ENCODE data around the gene SSR1.
A peak's percentile ranks its signal among the peaks of the same experiment; 100 is the strongest.
"Not testable (repeated sequence)": the region's sequence is repeated elsewhere in the genome, so short reads cannot be mapped to it uniquely, and the experiment has no call there.

The SSR1 gene

GRCh38 chr6:7312616-7313504, at the start of gene SSR1:
Gene SSR1 (minus strand): TSS chr6:7313199. CDS start chr6:7313120, 79 bp downstream.
- no peaks in the 10 kb centered on the region for H3K9me3 ChIP-seq
- peaks cover 16% of the 10 kb centered on the region for H3K4me1 ChIP-seq
- peaks cover 21% of the 10 kb centered on the region for H3K36me3 ChIP-seq (replicated peaks)
- in situ Hi-C loops (cut with MboI; ENCODE audit: low sequenced_read_pairs), result no loop called here
- peak; percentile 95 to 98 for DNase-seq (ENCODE audit: low spot score in 2 of 2)
- H3K4me3 ChIP-seq, result peak within 1 kb of the TSS; percentile 69
- H3K27me3 ChIP-seq (ENCODE audit: low read depth), result no peaks in the 10 kb centered on the region

- H3K27me3 ChIP-seq (ENCODE audit: low read depth); H3K36me3 ChIP-seq (replicated peaks); H3K9me3 ChIP-seq; H3K4me1 ChIP-seq; H3K4me3 ChIP-seq; DNase-seq (ENCODE audit: low spot score in 2 of 2); in situ Hi-C loops (cut with MboI; ENCODE audit: low sequenced_read_pairs): not testable (repeated sequence)
Observed at GRCh38 chr6:7351916-7352315, 38.9 kb upstream of the SSR1 start.

GRCh38 chr6:7350591-7350990, 37.6 kb upstream of the SSR1 start:
- in situ Hi-C loops (cut with MboI; ENCODE audit: low sequenced_read_pairs); H3K4me3 ChIP-seq; H3K4me1 ChIP-seq; H3K9me3 ChIP-seq; H3K27me3 ChIP-seq (ENCODE audit: low read depth); DNase-seq (ENCODE audit: low spot score in 2 of 2); H3K36me3 ChIP-seq (replicated peaks): not testable (repeated sequence)

GRCh38 chr6:7347551-7347997, 34.6 kb upstream of the SSR1 start:
- peaks cover 11% of the 10 kb centered on the region for H3K4me1 ChIP-seq
- H3K27me3 ChIP-seq (ENCODE audit: low read depth); H3K36me3 ChIP-seq (replicated peaks); H3K9me3 ChIP-seq; H3K4me3 ChIP-seq; in situ Hi-C loops (cut with MboI; ENCODE audit: low sequenced_read_pairs): not testable (repeated sequence)
- peak in 1 of 2 experiments; percentile 52 for DNase-seq (ENCODE audit: low spot score in 2 of 2)

GRCh38 chr6:7344773-7345450, 31.9 kb upstream of the SSR1 start:
- H3K9me3 ChIP-seq; DNase-seq (ENCODE audit: low spot score in 2 of 2); H3K36me3 ChIP-seq (replicated peaks); in situ Hi-C loops (cut with MboI; ENCODE audit: low sequenced_read_pairs); H3K27me3 ChIP-seq (ENCODE audit: low read depth); H3K4me3 ChIP-seq: not testable (repeated sequence)
- peaks cover 11% of the 10 kb centered on the region for H3K4me1 ChIP-seq

- H3K36me3 ChIP-seq (replicated peaks), result no peaks in the 10 kb centered on the region
- no peaks in the 10 kb centered on the region for H3K27me3 ChIP-seq (ENCODE audit: low read depth)
Observed at GRCh38 chr6:7343546-7344475, 30.8 kb upstream of the SSR1 start.

GRCh38 chr6:7341989-7342742, 29.2 kb upstream of the SSR1 start:
- Histone ChIP-seq H3K4me1 (peaks cover 5% of the 10 kb centered on the region), H3K9me3 (no peaks in the 10 kb centered on the region), H3K4me3 (no peak overlapping the region), H3K27me3 (ENCODE audit: low read depth) (no peaks in the 10 kb centered on the region; the same call in 1 of the 2 replicates), H3K36me3 (replicated peaks) (no peaks in the 10 kb centered on the region)
- no peak for DNase-seq (ENCODE audit: low spot score in 2 of 2)
- in situ Hi-C loops (cut with MboI; ENCODE audit: low sequenced_read_pairs), result no loop called here

More at GRCh38 chr6:7343546-7344475, 30.8 kb upstream of the SSR1 start:
- in situ Hi-C loops (cut with MboI; ENCODE audit: low sequenced_read_pairs), result no loop called here
- peaks cover 11% of the 10 kb centered on the region for H3K4me1 ChIP-seq
- no peaks in the 10 kb centered on the region for H3K9me3 ChIP-seq
- H3K4me3 ChIP-seq, result no peak overlapping the region
- DNase-seq (ENCODE audit: low spot score in 2 of 2), result peak in 1 of 2 experiments; percentile 43

GRCh38 chr6:7341271-7341670, 28.3 kb upstream of the SSR1 start:
- in situ Hi-C loops (cut with MboI; ENCODE audit: low sequenced_read_pairs), result no loop called here

GRCh38 chr6:7339007-7339732, 26.2 kb upstream of the SSR1 start:
- H3K4me3 ChIP-seq; H3K9me3 ChIP-seq; H3K27me3 ChIP-seq (ENCODE audit: low read depth); in situ Hi-C loops (cut with MboI; ENCODE audit: low sequenced_read_pairs); H3K4me1 ChIP-seq; H3K36me3 ChIP-seq (replicated peaks): not testable (repeated sequence)
- peak; percentile 22 to 55 for DNase-seq (ENCODE audit: low spot score in 2 of 2)

More at GRCh38 chr6:7341271-7341670, 28.3 kb upstream of the SSR1 start:
- Histone ChIP-seq H3K4me3 (no peak overlapping the region), H3K27me3 (ENCODE audit: low read depth) (no peaks in the 10 kb centered on the region; the same call in 1 of the 2 replicates), H3K9me3 (no peaks in the 10 kb centered on the region), H3K36me3 (replicated peaks) (no peaks in the 10 kb centered on the region), H3K4me1 (peaks cover 5% of the 10 kb centered on the region)
- DNase-seq (ENCODE audit: low spot score in 2 of 2), result no peak

GRCh38 chr6:7338031-7338430, 25.0 kb upstream of the SSR1 start:
- no peaks in the 10 kb centered on the region for H3K9me3 ChIP-seq
- in situ Hi-C loops (cut with MboI; ENCODE audit: low sequenced_read_pairs), result no loop called here

GRCh38 chr6:7335519-7335918, 22.5 kb upstream of the SSR1 start:
- Histone ChIP-seq H3K36me3 (replicated peaks) (no peaks in the 10 kb centered on the region), H3K4me3 (no peak overlapping the region), H3K9me3 (no peaks in the 10 kb centered on the region), H3K4me1 (no peaks in the 10 kb centered on the region), H3K27me3 (ENCODE audit: low read depth) (no peaks in the 10 kb centered on the region; the same call in 1 of the 2 replicates)
- in situ Hi-C loops (cut with MboI; ENCODE audit: low sequenced_read_pairs), result no loop called here
- DNase-seq (ENCODE audit: low spot score in 2 of 2), result no peak

More at GRCh38 chr6:7338031-7338430, 25.0 kb upstream of the SSR1 start:
- H3K36me3 ChIP-seq (replicated peaks), result no peaks in the 10 kb centered on the region
- H3K4me3 ChIP-seq, result no peak overlapping the region
- H3K27me3 ChIP-seq (ENCODE audit: low read depth), result no peaks in the 10 kb centered on the region; the same call in 1 of the 2 replicates
- no peak for DNase-seq (ENCODE audit: low spot score in 2 of 2)
- H3K4me1 ChIP-seq, result no peaks in the 10 kb centered on the region

GRCh38 chr6:7334685-7335084, 21.7 kb upstream of the SSR1 start:
- in situ Hi-C loops (cut with MboI; ENCODE audit: low sequenced_read_pairs), result no loop called here
- no peak for DNase-seq (ENCODE audit: low spot score in 2 of 2)
- Histone ChIP-seq H3K9me3 (no peaks in the 10 kb centered on the region), H3K4me1 (no peaks in the 10 kb centered on the region), H3K4me3 (no peak overlapping the region), H3K36me3 (replicated peaks) (no peaks in the 10 kb centered on the region), H3K27me3 (ENCODE audit: low read depth) (no peaks in the 10 kb centered on the region; the same call in 1 of the 2 replicates)
